Measurements from ENCODE around the gene GRAMD4.

GRAMD4 gene

DNA sequence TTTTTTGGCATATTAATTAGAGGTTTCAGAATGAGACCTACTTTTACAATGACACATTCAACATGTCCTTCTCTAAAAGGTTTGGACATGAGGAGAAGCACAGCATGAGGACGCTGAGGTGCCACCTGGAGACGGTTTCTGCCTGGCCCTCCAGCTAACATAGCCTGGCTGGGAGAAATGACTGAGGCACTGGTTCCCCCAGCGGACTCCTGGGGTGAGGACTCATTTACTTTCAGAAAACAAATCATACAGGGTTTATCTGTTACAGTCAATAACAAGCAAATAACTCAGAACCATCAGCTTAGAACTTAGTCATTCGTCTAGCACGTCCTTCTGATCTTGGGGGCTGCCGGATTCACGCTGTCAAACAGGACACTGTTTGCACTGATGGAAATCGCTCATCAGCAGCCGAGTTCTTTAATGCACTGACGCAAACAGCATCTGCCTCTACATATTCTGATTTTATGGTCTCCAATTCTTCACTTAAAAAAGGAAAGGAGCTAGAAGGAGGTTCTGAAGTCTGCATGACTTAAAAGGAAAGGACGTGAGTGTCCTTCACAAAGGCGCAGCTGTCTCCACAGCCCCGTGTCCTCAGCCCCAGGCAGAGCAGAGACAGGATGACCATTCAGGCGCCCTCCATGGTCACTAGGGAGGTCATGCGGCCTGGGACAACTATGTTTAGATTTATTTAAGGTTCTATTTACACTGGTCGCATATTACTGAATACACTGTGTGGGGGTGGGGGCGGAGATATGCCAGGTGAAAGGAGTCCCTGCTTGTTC lies 73.6 kb downstream of the GRAMD4 start:
- H3K4me3 ChIP-seq (ENCODE audit: low read length) = no peak overlapping the region
- H3K27me3 ChIP-seq (ENCODE audit: control insufficient read depth, insufficient read depth, low read length) = no peaks in the 10 kb centered on the region
- H3K4me1 ChIP-seq (ENCODE audit: control insufficient read depth, insufficient read depth, low read length) = peaks cover 6% of the 10 kb centered on the region
- H3K9me3 ChIP-seq (ENCODE audit: control insufficient read depth, low read length) = no peaks in the 10 kb centered on the region
- H3K36me3 ChIP-seq (ENCODE audit: control insufficient read depth, insufficient read depth, low read length) = peaks cover 21% of the 10 kb centered on the region
- no peak overlapping the region for H3K9ac ChIP-seq (ENCODE audit: low read length)

DNA sequence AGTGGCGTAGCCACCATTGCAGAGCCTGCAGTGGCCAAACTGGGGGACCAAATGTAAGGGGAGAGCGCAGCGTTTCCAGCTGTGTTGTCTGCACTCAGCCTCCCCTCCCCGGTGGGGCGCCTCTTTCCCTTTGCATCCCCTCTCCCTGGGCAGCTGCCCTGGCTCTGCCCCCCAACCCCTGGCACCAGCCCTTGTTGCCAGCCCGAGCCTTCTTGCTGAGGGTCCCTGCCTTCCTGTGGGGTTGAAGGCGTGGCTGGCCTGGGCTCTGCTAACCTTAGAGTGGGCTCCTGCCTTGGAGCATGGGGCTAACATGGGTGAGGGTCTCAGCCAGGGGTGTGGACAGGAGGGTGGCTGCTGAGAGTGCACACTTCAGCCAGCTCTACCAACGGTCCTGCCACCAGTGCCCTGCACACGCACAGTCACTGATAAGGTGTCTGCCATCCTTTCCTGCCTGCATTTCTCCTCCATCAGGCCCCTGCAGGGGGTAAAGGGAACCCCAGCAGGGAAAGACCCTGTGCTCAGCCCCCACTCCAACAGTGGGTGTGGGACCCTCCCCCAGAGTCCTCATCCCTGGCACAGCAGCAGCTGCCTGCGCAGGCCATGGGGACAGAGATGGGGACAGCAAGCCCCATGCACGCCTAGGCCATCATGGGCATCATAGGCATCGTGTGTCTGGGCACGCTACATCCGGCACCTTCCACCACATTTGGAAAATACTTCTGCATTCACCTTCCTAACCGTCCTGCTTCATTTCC lies 74.4 kb downstream of the GRAMD4 start:
- Histone ChIP-seq H3K4me1 (ENCODE audit: control insufficient read depth, insufficient read depth, low read length) (no peaks in the 10 kb centered on the region), H3K4me3 (ENCODE audit: low read length) (no peak overlapping the region), H3K9ac (ENCODE audit: low read length) (no peak overlapping the region), H3K9me3 (ENCODE audit: control insufficient read depth, low read length) (no peaks in the 10 kb centered on the region), H3K27me3 (ENCODE audit: control insufficient read depth, insufficient read depth, low read length) (no peaks in the 10 kb centered on the region), H3K36me3 (ENCODE audit: control insufficient read depth, insufficient read depth, low read length) (peaks cover 21% of the 10 kb centered on the region)

DNA sequence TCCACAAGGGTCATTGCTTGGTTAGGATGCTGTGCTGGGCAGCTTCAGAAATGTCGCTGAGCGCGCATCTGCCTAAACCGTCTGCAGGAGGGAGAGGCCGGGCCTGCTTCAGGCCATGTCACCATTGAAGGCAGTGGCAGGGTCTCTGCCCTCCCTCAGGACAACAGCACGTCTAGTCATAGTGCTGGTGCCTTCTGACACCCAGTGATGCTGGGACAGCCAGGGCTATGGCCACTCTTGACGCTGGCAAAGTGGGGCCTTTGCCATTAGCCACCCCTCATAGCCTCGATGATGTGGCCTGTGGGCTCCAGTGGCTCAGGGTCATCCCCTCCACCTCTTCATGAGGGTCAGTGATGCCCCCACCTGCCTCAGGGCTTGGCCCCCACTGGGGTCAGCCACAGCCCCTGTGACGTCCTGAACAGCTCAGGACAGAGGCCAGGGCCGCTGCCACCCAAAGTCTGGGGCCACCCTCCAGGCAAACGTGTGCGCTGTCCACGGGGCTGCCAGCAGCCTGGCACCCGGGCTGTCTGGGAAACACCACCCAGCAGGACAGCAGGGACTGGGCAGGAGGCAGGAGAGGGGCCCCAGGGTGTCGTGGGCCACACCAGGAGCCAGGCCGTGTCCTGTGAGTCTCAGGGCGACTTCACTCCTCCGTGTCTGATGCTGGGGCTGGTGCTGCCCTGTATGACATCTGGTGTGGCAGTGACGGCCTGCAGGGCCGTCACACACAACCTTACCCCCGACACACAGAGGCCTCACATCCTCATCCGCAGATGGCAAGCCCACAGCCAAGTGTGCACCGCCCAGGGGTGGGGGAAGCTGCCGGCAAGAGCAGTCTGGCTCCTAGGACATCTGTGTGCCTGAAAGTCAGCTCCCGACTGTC lies 75.4 kb downstream of the GRAMD4 start:
- no peaks in the 10 kb centered on the region for H3K27me3 ChIP-seq (ENCODE audit: control insufficient read depth, insufficient read depth, low read length)
- H3K9ac ChIP-seq (ENCODE audit: low read length) = no peak overlapping the region
- H3K4me1 ChIP-seq (ENCODE audit: control insufficient read depth, insufficient read depth, low read length) = no peaks in the 10 kb centered on the region
- peaks cover 21% of the 10 kb centered on the region for H3K36me3 ChIP-seq (ENCODE audit: control insufficient read depth, insufficient read depth, low read length)
- no peaks in the 10 kb centered on the region for H3K9me3 ChIP-seq (ENCODE audit: control insufficient read depth, low read length)
- H3K4me3 ChIP-seq (ENCODE audit: low read length) = no peak overlapping the region

DNA sequence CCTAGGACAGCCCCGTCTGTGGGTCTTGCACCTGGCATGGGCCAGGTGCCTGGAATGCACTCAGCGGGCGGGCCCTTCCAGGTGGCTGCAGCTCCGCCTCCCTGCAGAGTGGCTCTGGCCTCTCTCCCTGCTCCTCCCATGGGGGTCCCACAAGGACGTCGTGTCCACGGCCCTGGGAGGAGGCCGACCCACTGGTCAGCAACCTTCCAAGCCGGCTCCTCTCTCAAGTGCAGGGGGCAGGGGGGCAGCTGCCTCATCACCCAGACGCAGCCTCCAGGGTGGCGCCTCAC lies 76.0 kb downstream of the GRAMD4 start:
- no peaks in the 10 kb centered on the region for H3K27me3 ChIP-seq (ENCODE audit: control insufficient read depth, insufficient read depth, low read length)
- H3K9me3 ChIP-seq (ENCODE audit: control insufficient read depth, low read length) = no peaks in the 10 kb centered on the region
- H3K9ac ChIP-seq (ENCODE audit: low read length) = no peak overlapping the region
- H3K4me1 ChIP-seq (ENCODE audit: control insufficient read depth, insufficient read depth, low read length) = no peaks in the 10 kb centered on the region
- H3K36me3 ChIP-seq (ENCODE audit: control insufficient read depth, insufficient read depth, low read length) = peaks cover 21% of the 10 kb centered on the region
- H3K4me3 ChIP-seq (ENCODE audit: low read length) = no peak overlapping the region

DNA sequence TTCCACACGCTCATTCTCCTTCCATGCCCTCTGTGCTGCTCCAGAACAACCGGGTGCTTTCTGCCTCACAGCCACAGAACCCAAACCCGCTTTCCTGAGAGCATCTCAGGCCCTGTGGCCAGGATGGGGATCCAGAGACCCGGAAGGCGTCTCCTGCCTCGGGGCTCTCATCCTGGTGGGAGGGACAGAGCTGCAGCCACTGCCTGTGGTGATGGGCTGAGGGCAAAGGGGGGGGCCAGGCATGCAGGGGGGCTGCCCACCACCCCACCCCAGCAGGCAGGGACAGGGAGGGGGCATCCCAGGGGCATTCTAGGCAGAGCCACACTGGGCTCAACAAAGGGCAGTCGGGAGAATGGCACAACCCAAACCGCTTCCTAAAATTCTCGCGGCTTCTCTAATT lies 76.4 kb downstream of the GRAMD4 start:
- Histone ChIP-seq H3K9me3 (ENCODE audit: control insufficient read depth, low read length) (no peaks in the 10 kb centered on the region), H3K27me3 (ENCODE audit: control insufficient read depth, insufficient read depth, low read length) (no peaks in the 10 kb centered on the region), H3K4me1 (ENCODE audit: control insufficient read depth, insufficient read depth, low read length) (no peaks in the 10 kb centered on the region), H3K36me3 (ENCODE audit: control insufficient read depth, insufficient read depth, low read length) (peaks cover 21% of the 10 kb centered on the region), H3K9ac (ENCODE audit: low read length) (no peak overlapping the region), H3K4me3 (ENCODE audit: low read length) (no peak overlapping the region)

DNA sequence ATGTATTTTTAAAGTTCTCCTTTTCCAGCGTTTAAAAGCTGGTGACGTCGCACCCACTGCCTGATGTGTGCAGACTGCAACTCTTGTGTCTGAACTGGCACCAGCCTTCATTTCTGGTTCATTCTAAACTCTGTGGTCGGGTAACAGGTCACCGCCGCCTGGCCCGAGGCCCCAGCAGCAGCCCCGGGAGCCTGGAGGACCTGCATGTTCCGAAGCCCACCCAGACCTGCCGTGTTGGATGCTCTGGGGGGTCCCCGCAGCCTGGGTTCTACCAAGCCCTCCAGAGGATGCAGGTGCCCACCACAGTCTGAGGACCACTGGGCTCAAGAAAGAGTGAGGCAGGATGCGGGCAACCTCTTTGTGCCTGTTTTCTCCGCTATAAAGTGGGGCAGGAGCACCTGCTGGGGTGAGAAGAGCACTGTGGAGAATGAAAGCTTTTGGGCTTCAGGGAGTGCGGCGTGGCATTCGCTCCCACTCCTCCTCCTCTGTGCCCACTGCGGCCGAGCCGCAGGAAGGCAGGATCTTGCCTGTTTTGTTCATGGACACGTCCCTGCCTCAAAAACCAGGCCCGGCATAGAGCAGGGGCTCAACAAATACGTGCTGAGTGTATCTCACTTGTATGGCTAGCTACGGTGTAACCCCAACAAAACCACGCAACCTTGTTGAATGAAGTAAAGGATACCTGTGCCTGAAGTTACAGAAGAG lies 77.8 kb downstream of the GRAMD4 start:
- no peak overlapping the region for H3K9ac ChIP-seq (ENCODE audit: low read length)
- H3K36me3 ChIP-seq (ENCODE audit: control insufficient read depth, insufficient read depth, low read length) = peaks cover 21% of the 10 kb centered on the region
- no peaks in the 10 kb centered on the region for H3K4me1 ChIP-seq (ENCODE audit: control insufficient read depth, insufficient read depth, low read length)
- H3K27me3 ChIP-seq (ENCODE audit: control insufficient read depth, insufficient read depth, low read length) = no peaks in the 10 kb centered on the region
- H3K9me3 ChIP-seq (ENCODE audit: control insufficient read depth, low read length) = no peaks in the 10 kb centered on the region
- no peak overlapping the region for H3K4me3 ChIP-seq (ENCODE audit: low read length)

DNA sequence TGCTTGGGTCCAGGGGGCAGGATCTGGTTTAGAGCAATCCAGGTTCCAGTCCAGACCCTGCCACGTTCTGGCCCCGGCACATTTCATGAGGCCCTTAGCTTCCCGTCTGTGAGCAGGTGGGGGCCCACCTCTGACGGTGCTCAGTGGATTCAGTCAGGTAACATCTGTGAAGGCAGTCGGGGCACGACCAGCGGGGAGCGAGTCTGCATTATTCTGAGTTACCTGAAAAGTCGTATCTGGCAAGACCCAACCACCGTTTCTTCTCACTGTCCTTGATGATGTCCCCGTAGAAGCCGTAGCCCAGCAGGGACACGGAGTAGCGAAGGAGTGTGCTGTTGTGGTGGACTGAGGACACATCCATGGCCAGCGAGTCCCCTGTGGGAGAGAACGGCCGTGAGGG lies 78.9 kb downstream of the GRAMD4 start:
- peaks cover 19% of the 10 kb centered on the region for H3K36me3 ChIP-seq (ENCODE audit: control insufficient read depth, insufficient read depth, low read length)

DNA sequence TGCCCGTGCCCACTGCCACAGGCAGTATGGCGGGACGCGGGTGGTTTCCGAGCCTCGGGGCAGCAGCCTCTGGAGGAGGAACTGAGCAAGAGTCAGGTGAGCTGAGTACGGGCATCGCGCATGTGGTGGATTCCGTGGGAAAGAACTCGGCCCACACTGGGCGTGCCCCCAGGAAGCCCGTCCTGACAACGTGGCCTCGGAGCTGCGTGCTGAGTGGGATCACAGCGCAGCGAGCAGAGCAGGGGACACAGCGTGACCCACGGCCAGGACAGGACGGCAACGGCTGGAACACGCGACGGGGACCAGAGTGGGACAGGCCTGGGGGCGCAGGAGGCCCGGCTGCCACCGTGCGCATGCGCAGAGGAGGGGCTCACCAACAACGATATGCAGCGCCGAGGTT lies 81.1 kb downstream of the GRAMD4 start:
- Histone ChIP-seq H3K4me3 (ENCODE audit: low read length) (no peak overlapping the region), H3K4me1 (ENCODE audit: control insufficient read depth, insufficient read depth, low read length) (no peaks in the 10 kb centered on the region), H3K9me3 (ENCODE audit: control insufficient read depth, low read length) (no peaks in the 10 kb centered on the region), H3K36me3 (ENCODE audit: control insufficient read depth, insufficient read depth, low read length) (no peaks in the 10 kb centered on the region), H3K9ac (ENCODE audit: low read length) (no peak overlapping the region), H3K27me3 (ENCODE audit: control insufficient read depth, insufficient read depth, low read length) (peaks cover 6% of the 10 kb centered on the region)

More for the DNA sequence above, 78.9 kb downstream of the GRAMD4 start:
- no peaks in the 10 kb centered on the region for H3K27me3 ChIP-seq (ENCODE audit: control insufficient read depth, insufficient read depth, low read length)
- H3K4me1 ChIP-seq (ENCODE audit: control insufficient read depth, insufficient read depth, low read length) = no peaks in the 10 kb centered on the region
- H3K9me3 ChIP-seq (ENCODE audit: control insufficient read depth, low read length) = no peaks in the 10 kb centered on the region
- H3K9ac ChIP-seq (ENCODE audit: low read length) = no peak overlapping the region
- no peak overlapping the region for H3K4me3 ChIP-seq (ENCODE audit: low read length)

DNA sequence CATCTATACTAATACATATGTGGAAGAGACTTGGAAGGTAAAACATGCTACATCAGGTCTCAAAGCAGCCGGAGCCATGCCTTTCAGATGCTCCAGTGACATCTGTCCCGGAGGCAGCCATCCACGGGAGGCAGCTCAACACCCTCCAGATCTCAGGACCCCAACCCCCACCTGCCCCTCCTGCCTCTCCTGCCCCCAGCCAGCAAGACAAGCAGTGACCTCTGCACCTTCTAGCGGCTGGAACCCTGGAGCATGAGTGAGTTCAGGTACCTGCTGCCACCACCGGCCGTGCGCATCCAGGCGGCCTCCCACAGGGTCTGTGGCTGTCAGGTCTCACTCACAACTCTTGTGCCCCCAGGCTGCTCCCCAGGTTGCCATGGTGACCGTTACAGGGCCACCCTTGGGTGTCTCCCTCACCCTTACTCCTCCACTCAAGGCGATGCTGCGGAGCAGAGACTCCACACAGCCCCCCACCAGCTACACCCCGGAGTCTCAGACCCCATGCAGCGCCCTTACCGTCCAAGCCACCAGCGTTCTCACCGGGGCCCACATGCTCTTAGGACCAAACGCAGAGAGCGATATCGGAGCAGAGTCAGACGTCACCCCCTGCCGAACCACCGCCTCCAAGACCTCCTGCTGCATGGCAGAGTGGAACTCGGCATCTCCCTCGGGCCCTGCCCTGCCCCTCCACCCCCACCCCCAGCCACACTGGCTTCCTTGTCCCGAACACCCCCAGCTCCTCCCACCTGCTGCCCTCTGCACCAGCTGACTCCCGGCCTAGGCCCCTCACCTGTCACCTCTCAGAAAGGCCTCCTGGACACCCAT lies 83.2 kb downstream of the GRAMD4 start:
- Histone ChIP-seq H3K27me3 (ENCODE audit: control insufficient read depth, insufficient read depth, low read length) (peaks cover 6% of the 10 kb centered on the region), H3K9ac (ENCODE audit: low read length) (no peak overlapping the region), H3K4me1 (ENCODE audit: control insufficient read depth, insufficient read depth, low read length) (peaks cover 9% of the 10 kb centered on the region), H3K36me3 (ENCODE audit: control insufficient read depth, insufficient read depth, low read length) (peaks cover 2% of the 10 kb centered on the region), H3K9me3 (ENCODE audit: control insufficient read depth, low read length) (no peaks in the 10 kb centered on the region), H3K4me3 (ENCODE audit: low read length) (no peak overlapping the region)

DNA sequence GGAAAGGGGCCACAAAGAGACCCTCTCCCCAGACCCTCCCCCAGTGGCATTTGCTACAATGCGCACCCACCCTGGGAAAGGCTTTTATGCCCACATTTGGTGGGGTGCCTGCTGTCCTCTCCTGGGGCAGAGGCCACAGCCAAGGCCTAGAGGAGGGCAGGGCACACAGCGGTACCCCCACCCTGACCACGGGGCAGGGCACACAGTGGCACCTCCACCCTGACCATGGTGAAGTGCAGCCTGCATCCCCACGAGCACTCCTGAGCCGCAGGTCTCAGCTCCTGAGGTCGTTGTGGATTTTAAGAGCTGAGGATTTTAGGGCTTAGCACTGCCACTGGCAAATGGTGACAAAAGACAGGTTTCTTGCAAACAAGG lies 83.8 kb downstream of the GRAMD4 start:
- Histone ChIP-seq H3K9me3 (ENCODE audit: control insufficient read depth, low read length) (no peaks in the 10 kb centered on the region), H3K4me1 (ENCODE audit: control insufficient read depth, insufficient read depth, low read length) (peaks cover 11% of the 10 kb centered on the region), H3K9ac (ENCODE audit: low read length) (no peak overlapping the region), H3K4me3 (ENCODE audit: low read length) (no peak overlapping the region), H3K27me3 (ENCODE audit: control insufficient read depth, insufficient read depth, low read length) (peaks cover 6% of the 10 kb centered on the region), H3K36me3 (ENCODE audit: control insufficient read depth, insufficient read depth, low read length) (peaks cover 6% of the 10 kb centered on the region)

DNA sequence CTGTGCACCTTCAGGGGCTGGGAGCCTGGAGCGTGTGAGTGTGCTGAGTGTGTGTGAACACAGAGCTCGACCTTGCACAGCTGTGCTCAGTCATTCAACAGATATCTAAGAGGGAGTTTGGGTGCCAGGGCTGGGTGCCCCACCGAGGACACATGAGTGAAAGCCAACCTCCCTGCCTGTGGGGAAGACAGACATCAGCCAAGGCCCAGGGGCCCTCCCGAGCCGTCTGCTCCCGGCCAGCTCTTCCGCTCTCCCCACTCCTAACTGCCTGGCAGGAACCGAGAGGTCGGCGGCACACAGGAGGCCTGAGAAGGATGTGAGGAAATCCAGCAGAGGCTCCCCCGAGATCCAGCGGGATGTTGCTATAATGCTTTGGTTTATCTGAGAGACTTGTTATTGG lies 85.9 kb downstream of the GRAMD4 start:
- no peak overlapping the region for H3K4me3 ChIP-seq (ENCODE audit: low read length)
- H3K4me1 ChIP-seq (ENCODE audit: control insufficient read depth, insufficient read depth, low read length) = peaks cover 11% of the 10 kb centered on the region
- no peak overlapping the region for H3K9ac ChIP-seq (ENCODE audit: low read length)
- H3K9me3 ChIP-seq (ENCODE audit: control insufficient read depth, low read length) = no peaks in the 10 kb centered on the region
- H3K27me3 ChIP-seq (ENCODE audit: control insufficient read depth, insufficient read depth, low read length) = peaks cover 6% of the 10 kb centered on the region
- H3K36me3 ChIP-seq (ENCODE audit: control insufficient read depth, insufficient read depth, low read length) = peaks cover 13% of the 10 kb centered on the region
